ENCODE results near the gene CCDC38.

CCDC38 gene

DNA sequence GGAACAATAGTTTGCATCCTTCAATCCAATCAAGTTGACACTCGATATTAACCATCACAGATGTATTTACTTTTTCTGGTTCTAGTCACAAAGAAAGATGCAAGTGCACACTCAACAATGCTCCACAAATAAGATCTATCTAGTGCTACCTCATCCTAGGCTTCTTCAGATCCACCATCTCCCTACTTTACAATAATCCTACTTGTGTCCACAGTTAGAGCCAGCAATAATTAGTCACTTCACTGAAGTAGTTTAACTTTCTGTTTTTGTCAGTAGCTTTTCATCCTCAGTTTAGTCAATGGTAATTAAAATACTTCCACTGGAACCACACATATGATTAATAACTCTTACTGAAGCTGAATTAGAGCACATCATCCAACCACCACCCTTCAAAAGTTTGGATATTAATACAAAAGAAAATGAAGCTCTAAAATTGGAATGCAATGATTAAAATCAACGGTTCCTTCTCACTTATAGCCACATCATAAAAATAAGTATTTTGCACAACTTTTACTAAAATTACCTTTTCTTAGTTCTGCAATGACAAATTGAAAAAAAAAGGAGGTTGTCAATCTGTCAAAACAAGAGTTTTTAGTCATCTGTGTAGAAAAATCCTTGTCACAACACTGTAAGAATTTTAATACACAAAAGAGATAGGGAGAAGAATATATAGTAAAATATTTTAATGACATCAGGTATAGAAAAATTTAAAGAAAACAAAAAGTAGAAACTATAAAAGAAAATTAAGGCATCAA, 111.9 kb downstream of the CCDC38 start:
- no peak for DNase-seq

DNA sequence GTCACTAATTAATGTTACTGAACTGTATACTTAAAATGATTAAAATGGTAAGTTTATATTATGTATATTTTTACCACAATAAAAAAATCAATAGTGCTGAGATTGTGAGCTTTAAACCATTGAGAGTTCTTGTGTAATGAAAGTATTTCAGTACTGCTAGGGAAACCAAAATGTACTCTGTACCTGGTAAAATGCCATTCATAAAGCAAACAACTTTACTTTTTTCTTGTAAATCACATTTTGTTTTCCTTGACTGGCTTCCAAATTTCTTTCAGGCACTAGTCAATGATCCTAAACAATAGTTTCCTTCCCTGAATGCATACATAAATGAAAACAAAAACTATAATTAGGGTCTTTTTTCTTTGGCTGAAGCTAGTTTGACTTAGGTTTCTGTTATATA, 113.0 kb downstream of the CCDC38 start:
- DNase-seq, result no peak

DNA sequence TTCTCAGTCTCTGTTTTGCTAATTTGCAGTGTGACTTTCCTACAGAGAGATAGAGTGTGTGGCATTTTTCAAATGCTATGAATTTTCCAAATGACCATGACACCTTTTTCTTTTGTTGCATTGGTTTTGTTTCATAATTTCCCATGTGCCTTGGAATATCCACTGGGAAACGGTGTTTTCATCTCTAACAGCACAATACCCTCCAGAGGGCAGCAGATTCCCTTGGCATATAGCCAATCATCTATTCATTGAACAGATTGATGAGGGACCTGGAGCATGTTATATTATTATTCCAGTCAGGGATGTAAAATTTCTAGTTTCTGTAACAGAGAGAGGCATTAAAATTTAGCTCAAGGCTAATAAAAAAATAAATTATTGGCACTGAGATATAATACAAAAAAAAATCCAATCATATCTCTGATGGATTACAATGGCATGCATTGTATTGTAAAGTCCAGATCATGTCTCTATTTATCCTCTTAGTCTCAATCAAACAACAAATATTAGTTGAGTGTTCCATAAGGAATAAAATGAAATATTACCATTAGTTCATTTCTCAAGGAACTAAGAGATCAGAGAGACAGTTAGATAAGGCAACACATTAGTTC, 122.2 kb downstream of the CCDC38 start:
- peak; percentile 33 to 39 for DNase-seq
